H9 (cell line): ENCODE measurements around the gene CASD1. TPM values are rescaled to one million over a fixed set of nuclear protein-coding genes. Genes with fewer than 3 reads are reported as not detected.

Experiments
- DNase-seq: peaks from one replicate; pipeline ENCODE4 v3.0.0-alpha.2; 2017
- H2AFZ ChIP-seq: one replicate; pipeline ENCODE4 v1.6.1; 2013; ENCODE audit warnings: mild to moderate bottlenecking, low read length, control low read depth, moderate library complexity
- H2AK5ac ChIP-seq: 2 replicates; pipeline ENCODE4 v1.6.1; 2013; ENCODE audit warnings: low read length, control low read depth, mixed read lengths; ENCODE audit not compliant: insufficient read length
- H2BK120ac ChIP-seq: one replicate; pipeline ENCODE4 v1.6.1; 2013; ENCODE audit warnings: low read depth, mild to moderate bottlenecking, low read length, control low read depth, inconsistent platforms; ENCODE audit not compliant: poor library complexity, severe bottlenecking
- H2BK12ac ChIP-seq: 2 replicates; pipeline ENCODE4 v1.6.1; 2013; ENCODE audit warnings: low read length, control low read depth, mixed read lengths, low read depth; ENCODE audit not compliant: insufficient read length
- H2BK15ac ChIP-seq: 2 replicates; pipeline ENCODE4 v1.6.1; 2013; ENCODE audit warnings: low read depth, low read length, control low read depth
- H2BK20ac ChIP-seq: one replicate; pipeline ENCODE4 v1.6.1; 2013; ENCODE audit warnings: low read depth, mild to moderate bottlenecking, low read length, control low read depth, inconsistent platforms; ENCODE audit not compliant: poor library complexity, severe bottlenecking
- H2BK5ac ChIP-seq: 2 replicates; pipeline ENCODE4 v1.6.1; 2013; ENCODE audit warnings: low read length, control low read depth, mixed read lengths; ENCODE audit not compliant: insufficient read length
- H3K14ac ChIP-seq: 2 replicates; pipeline ENCODE4 v1.6.1; 2013; ENCODE audit warnings: low read length, control low read depth; ENCODE audit not compliant: insufficient read depth
- H3K18ac ChIP-seq: 2 replicates; pipeline ENCODE4 v1.6.1; 2013; ENCODE audit warnings: low read depth, mild to moderate bottlenecking, mixed read lengths, low read length, control low read depth; ENCODE audit not compliant: insufficient read length
- H3K23ac ChIP-seq: 2 replicates; pipeline ENCODE4 v1.6.1; 2013; ENCODE audit warnings: low read length, control low read depth, mixed read lengths, low read depth; ENCODE audit not compliant: insufficient read length
- H3K23me2 ChIP-seq: 2 replicates; pipeline ENCODE4 v1.6.1; 2013; ENCODE audit warnings: low read depth, mild to moderate bottlenecking, mixed read lengths, low read length, control low read depth; ENCODE audit not compliant: insufficient read length, poor library complexity, severe bottlenecking
- H3K27ac ChIP-seq: 2 replicates; pipeline ENCODE4 v1.5.1; 2013; ENCODE audit warnings: low read length, control low read depth, mixed read lengths, low read depth; ENCODE audit not compliant: insufficient read length
- H3K27me3 ChIP-seq: 2 replicates; pipeline ENCODE4 v1.6.1; 2013; ENCODE audit warnings: low read length, control low read depth, inconsistent platforms; ENCODE audit not compliant: insufficient read depth
- H3K4ac ChIP-seq: 2 replicates; pipeline ENCODE4 v1.6.1; 2013; ENCODE audit warnings: low read depth, mild to moderate bottlenecking, control low read depth, inconsistent platforms, low read length, moderate library complexity
- H3K4me1 ChIP-seq: 2 replicates; pipeline ENCODE4 v1.6.1; 2013; ENCODE audit warnings: low read length, control low read depth, inconsistent platforms; ENCODE audit not compliant: insufficient read depth
- H3K4me2 ChIP-seq: 2 replicates; pipeline ENCODE4 v1.6.1; 2013; ENCODE audit warnings: low read length, control low read depth, mixed read lengths; ENCODE audit not compliant: insufficient read length, insufficient read depth
- H3K56ac ChIP-seq: 2 replicates; pipeline ENCODE4 v1.6.1; 2013; ENCODE audit warnings: low read depth, mild to moderate bottlenecking, mixed read lengths, low read length, control low read depth; ENCODE audit not compliant: insufficient read length
- H3K79me1 ChIP-seq: 2 replicates; pipeline ENCODE4 v1.6.1; 2013; ENCODE audit warnings: low read depth, mild to moderate bottlenecking, moderate library complexity, low read length, control low read depth, inconsistent platforms; ENCODE audit not compliant: insufficient read depth, poor library complexity, severe bottlenecking
- H3K79me2 ChIP-seq: 2 replicates; pipeline ENCODE4 v1.6.1; 2013; ENCODE audit warnings: low read length, control low read depth, inconsistent platforms; ENCODE audit not compliant: insufficient read depth
- H3K9ac ChIP-seq: 2 replicates; pipeline ENCODE4 v1.6.1; 2013; ENCODE audit warnings: low read length, control low read depth, mixed read lengths; ENCODE audit not compliant: insufficient read length; ENCODE audit errors: extremely low read depth
- H3K9me3 ChIP-seq: one replicate; pipeline ENCODE4 v1.6.1; 2013; ENCODE audit warnings: low read depth, low read length, inconsistent platforms; ENCODE audit not compliant: control insufficient read depth
- H3T11ph ChIP-seq: one replicate; pipeline ENCODE4 v1.6.1; 2013; ENCODE audit warnings: mild to moderate bottlenecking, low read length, control low read depth, inconsistent platforms
- H4K20me1 ChIP-seq: one replicate; pipeline ENCODE4 v1.6.1; 2013; ENCODE audit not compliant: control insufficient read depth, insufficient read length, insufficient read depth
- H4K5ac ChIP-seq: 2 replicates; pipeline ENCODE4 v1.6.1; 2013; ENCODE audit warnings: low read depth, mild to moderate bottlenecking, mixed read lengths, low read length, control low read depth; ENCODE audit not compliant: insufficient read length
- H4K8ac ChIP-seq: replicated peaks from 2 replicates; pipeline ENCODE4 v1.6.1; 2013; ENCODE audit warnings: low read length, control low read depth, mixed read lengths, low read depth; ENCODE audit not compliant: insufficient read length
- H4K91ac ChIP-seq: 2 replicates; pipeline ENCODE4 v1.6.1; 2013; ENCODE audit warnings: low read depth, mild to moderate bottlenecking, moderate library complexity, mixed read lengths, low read length, control low read depth; ENCODE audit not compliant: insufficient read length
- H3K27ac Mint-ChIP-seq, 3 experiments: 2 replicates in 2 of 3; 3 replicates in 1 of 3; pipeline ENCODE4 v1.8.0; 2020 to 2021; ENCODE audit warnings: mixed read lengths in 3 of 3, mild to moderate bottlenecking in 1 of 3, moderate library complexity in 1 of 3
- H3K27me3 Mint-ChIP-seq: 2 replicates; pipeline ENCODE4 v1.8.0; 2021; ENCODE audit warnings: low read depth, mild to moderate bottlenecking, moderate library complexity, mixed read lengths
- H3K36me3 Mint-ChIP-seq, 3 experiments: 2 replicates in 2 of 3; 3 replicates in 1 of 3; pipeline ENCODE4 v1.8.0; 2020 to 2021; ENCODE audit warnings: low read depth in 3 of 3, mixed read lengths in 3 of 3; ENCODE audit not compliant: insufficient read depth in 1 of 3
- H3K4me1 Mint-ChIP-seq, 2 experiments: 2 replicates each; pipeline ENCODE4 v1.8.0; 2020; ENCODE audit warnings: mixed read lengths in 2 of 2
- H3K4me3 Mint-ChIP-seq, 2 experiments: 2 replicates in 1 of 2; 3 replicates in 1 of 2; pipeline ENCODE4 v1.8.0; 2020 to 2021; ENCODE audit warnings: mild to moderate bottlenecking in 2 of 2, mixed read lengths in 2 of 2, moderate library complexity in 1 of 2
- H3K9me3 Mint-ChIP-seq, 2 experiments: 2 replicates in 1 of 2; 3 replicates in 1 of 2; pipeline ENCODE4 v1.8.0; 2020; ENCODE audit warnings: mild to moderate bottlenecking in 2 of 2, mixed read lengths in 2 of 2, moderate library complexity in 1 of 2
- total RNA-seq: library from RNA; stranded (reverse); gene quantifications from 2 replicates; pipeline ENCODE4 v1.2.1, GENCODE V29; 2021
- TF ChIP-seq, protein P1 (sequence below): fragments of 200-600 bp; sonication (generic); conservative IDR thresholded peaks from 3 replicates; pipeline ENCODE4 v1.8.0; 2021; ENCODE audit warnings: antibody characterized with exemption, mild to moderate bottlenecking

Gene CASD1
- total RNA-seq, 1 experiment from 2014 or later: 21.6 TPM

DNA sequence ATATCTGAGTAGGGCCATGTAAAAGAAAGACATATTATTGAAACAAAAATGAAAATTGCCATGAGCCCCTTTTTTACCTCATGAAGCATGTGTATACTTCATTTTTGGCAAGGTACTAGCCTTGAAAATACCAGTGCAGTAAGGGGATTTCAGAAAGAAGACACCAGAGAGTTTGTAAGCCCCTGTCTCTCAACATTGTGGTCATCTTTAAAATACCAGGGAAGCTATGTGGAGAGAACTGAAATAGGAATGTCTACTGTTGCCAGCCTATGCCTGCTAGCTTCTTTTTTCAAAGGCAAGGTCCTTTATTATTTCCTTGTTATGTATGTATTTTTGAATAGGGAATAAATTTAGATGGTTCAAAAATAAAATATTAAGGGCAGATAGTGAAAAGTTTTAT is 57.8 kb downstream of the CASD1 start:
- no peaks in the 10 kb centered on the region for H3K79me2 ChIP-seq
- no peak overlapping the region for H3K4me2 ChIP-seq
- no peak overlapping the region for H2AK5ac ChIP-seq
- no peak overlapping the region for H3K14ac ChIP-seq
- H3K4me1 ChIP-seq: no peaks in the 10 kb centered on the region
- no peak overlapping the region for H2BK5ac ChIP-seq
- H3K9me3 Mint-ChIP-seq: peaks cover 6 to 12% of the 10 kb centered on the region in 2 experiments; a peak in 3 of 5 replicates
- H3K23me2 ChIP-seq: no peaks in the 10 kb centered on the region
- H4K91ac ChIP-seq: no peak overlapping the region
- no peaks in the 10 kb centered on the region for H3K27me3 Mint-ChIP-seq
- no peak overlapping the region for H3K9ac ChIP-seq
- H2BK12ac ChIP-seq: no peak overlapping the region
- no peaks in the 10 kb centered on the region for H3K9me3 ChIP-seq
- no peak overlapping the region for H2BK120ac ChIP-seq
- H3K79me1 ChIP-seq: no peaks in the 10 kb centered on the region
- H3K23ac ChIP-seq: no peak overlapping the region
- no peak overlapping the region for H2BK20ac ChIP-seq
- no peak overlapping the region for H2AFZ ChIP-seq
- no peak overlapping the region for H3K4ac ChIP-seq
- H3K27me3 ChIP-seq: no peaks in the 10 kb centered on the region
- H3T11ph ChIP-seq: no peak overlapping the region
- no peak overlapping the region for H3K27ac Mint-ChIP-seq
- no peak overlapping the region for H2BK15ac ChIP-seq
- H3K36me3 Mint-ChIP-seq: peaks cover 0 to 22% (median 5%) of the 10 kb centered on the region in 3 experiments; a peak in 4 of 7 replicates
- no peak overlapping the region for H3K56ac ChIP-seq
- H4K8ac ChIP-seq: no peak overlapping the region
- no peak overlapping the region for H3K4me3 Mint-ChIP-seq
- no peak overlapping the region for H4K5ac ChIP-seq
- H3K4me1 Mint-ChIP-seq: no peaks in the 10 kb centered on the region
- H4K20me1 ChIP-seq: no peaks in the 10 kb centered on the region
- H3K18ac ChIP-seq: no peak overlapping the region
- DNase-seq: no peak
- TF ChIP-seq, protein P1, sequence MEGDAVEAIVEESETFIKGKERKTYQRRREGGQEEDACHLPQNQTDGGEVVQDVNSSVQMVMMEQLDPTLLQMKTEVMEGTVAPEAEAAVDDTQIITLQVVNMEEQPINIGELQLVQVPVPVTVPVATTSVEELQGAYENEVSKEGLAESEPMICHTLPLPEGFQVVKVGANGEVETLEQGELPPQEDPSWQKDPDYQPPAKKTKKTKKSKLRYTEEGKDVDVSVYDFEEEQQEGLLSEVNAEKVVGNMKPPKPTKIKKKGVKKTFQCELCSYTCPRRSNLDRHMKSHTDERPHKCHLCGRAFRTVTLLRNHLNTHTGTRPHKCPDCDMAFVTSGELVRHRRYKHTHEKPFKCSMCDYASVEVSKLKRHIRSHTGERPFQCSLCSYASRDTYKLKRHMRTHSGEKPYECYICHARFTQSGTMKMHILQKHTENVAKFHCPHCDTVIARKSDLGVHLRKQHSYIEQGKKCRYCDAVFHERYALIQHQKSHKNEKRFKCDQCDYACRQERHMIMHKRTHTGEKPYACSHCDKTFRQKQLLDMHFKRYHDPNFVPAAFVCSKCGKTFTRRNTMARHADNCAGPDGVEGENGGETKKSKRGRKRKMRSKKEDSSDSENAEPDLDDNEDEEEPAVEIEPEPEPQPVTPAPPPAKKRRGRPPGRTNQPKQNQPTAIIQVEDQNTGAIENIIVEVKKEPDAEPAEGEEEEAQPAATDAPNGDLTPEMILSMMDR: no peak
- no peak overlapping the region for H3K27ac ChIP-seq
